Osteoblast (primary cell): Measurements from ENCODE around the gene TTC38. TPM values are rescaled to one million over a fixed set of nuclear protein-coding genes. Genes with fewer than 3 reads are reported as not detected.

ENCODE experiments used
- DNase-seq: peaks from one replicate; pipeline ENCODE4 v3.0.0; 2011; ENCODE audit warnings: low spot score, mixed read lengths; ENCODE audit not compliant: insufficient read length; ENCODE audit errors: missing footprints
- H2AFZ ChIP-seq: 2 replicates; pipeline ENCODE4 v1.6.0; 2011; ENCODE audit warnings: mild to moderate bottlenecking, low read length
- H3K27ac ChIP-seq: 2 replicates; pipeline ENCODE4 v1.5.1; 2011; ENCODE audit warnings: mild to moderate bottlenecking, low read depth, low read length, moderate library complexity
- H3K27me3 ChIP-seq: 2 replicates; pipeline ENCODE4 v1.6.0; 2012; ENCODE audit warnings: mild to moderate bottlenecking, control low read depth, inconsistent platforms, low read length, moderate library complexity; ENCODE audit not compliant: insufficient read depth
- H3K36me3 ChIP-seq: 2 replicates; pipeline ENCODE4 v1.5.1; 2011; ENCODE audit warnings: mild to moderate bottlenecking, low read length, control low read depth, moderate library complexity; ENCODE audit not compliant: insufficient read depth
- H3K4me1 ChIP-seq: 2 replicates; pipeline ENCODE4 v1.5.1; 2011; ENCODE audit warnings: mild to moderate bottlenecking, low read length, control low read depth, moderate library complexity; ENCODE audit not compliant: insufficient read depth
- H3K4me2 ChIP-seq: 2 replicates; pipeline ENCODE4 v1.6.0; 2011; ENCODE audit warnings: mild to moderate bottlenecking, low read length; ENCODE audit not compliant: insufficient read depth
- H3K4me3 ChIP-seq: fragments of 200-600 bp; sonication (generic); 3 replicates; pipeline ENCODE4 v1.5.1; 2012; ENCODE audit warnings: mild to moderate bottlenecking, low read length, inconsistent platforms; ENCODE audit not compliant: insufficient read depth
- H3K79me2 ChIP-seq: 2 replicates; pipeline ENCODE4 v1.6.0; 2012; ENCODE audit warnings: mild to moderate bottlenecking, low read length, control low read depth, inconsistent platforms; ENCODE audit not compliant: insufficient read depth
- H3K9me3 ChIP-seq: 2 replicates; pipeline ENCODE4 v1.5.1; 2011; ENCODE audit warnings: low read depth, low read length, control low read depth
- H4K20me1 ChIP-seq: 2 replicates; pipeline ENCODE4 v1.6.0; 2012; ENCODE audit warnings: mild to moderate bottlenecking, low read length, control low read depth; ENCODE audit not compliant: insufficient read depth
- total RNA-seq: library from RNA; depleted of rRNA; stranded (reverse); fragments of >200 nt; gene quantifications from 2 replicates; pipeline ENCODE4 v1.2.3, GENCODE V29; 2012
- TF ChIP-seq, protein P1 (sequence below): IDR thresholded peaks from 2 replicates; pipeline ENCODE4 v1.5.1; 2011; ENCODE audit warnings: mild to moderate bottlenecking, low read depth, low read length, moderate library complexity; ENCODE audit errors: extremely low read depth

The TTC38 gene
- total RNA-seq, 1 donor, result 29.3 TPM

DNA sequence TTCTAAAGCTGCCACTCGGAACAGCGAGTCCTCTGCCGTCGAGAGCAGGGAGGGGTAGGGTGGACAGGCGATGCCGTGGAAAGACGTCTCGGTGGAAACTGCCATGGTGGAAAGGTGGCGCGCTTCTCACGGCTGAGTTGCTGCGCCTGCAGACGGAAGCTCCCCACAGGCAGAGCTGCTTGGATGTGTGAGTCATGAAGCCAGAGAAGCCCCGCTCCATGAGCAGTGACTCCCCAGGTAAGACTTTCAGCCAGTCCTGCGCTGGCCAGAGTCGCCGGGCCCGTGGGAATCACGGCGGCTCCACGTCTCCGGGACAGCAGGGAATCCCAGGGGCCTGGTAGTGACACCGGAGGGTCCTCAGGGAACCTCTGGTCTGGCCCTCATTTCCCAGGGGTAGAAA, 63.7 kb downstream of the TTC38 start:
- no peak overlapping the region for H2AFZ ChIP-seq
- H3K9me3 ChIP-seq, result no peaks in the 10 kb centered on the region
- no peak overlapping the region for H3K4me3 ChIP-seq
- H3K4me1 ChIP-seq, result peaks cover 2% of the 10 kb centered on the region
- H3K27me3 ChIP-seq, result no peaks in the 10 kb centered on the region
- no peak overlapping the region for H3K27ac ChIP-seq
- peaks cover 12% of the 10 kb centered on the region for H3K79me2 ChIP-seq
- H4K20me1 ChIP-seq, result peaks cover 2% of the 10 kb centered on the region
- no peak overlapping the region for H3K4me2 ChIP-seq
- DNase-seq, result no peak
- TF ChIP-seq, protein P1, sequence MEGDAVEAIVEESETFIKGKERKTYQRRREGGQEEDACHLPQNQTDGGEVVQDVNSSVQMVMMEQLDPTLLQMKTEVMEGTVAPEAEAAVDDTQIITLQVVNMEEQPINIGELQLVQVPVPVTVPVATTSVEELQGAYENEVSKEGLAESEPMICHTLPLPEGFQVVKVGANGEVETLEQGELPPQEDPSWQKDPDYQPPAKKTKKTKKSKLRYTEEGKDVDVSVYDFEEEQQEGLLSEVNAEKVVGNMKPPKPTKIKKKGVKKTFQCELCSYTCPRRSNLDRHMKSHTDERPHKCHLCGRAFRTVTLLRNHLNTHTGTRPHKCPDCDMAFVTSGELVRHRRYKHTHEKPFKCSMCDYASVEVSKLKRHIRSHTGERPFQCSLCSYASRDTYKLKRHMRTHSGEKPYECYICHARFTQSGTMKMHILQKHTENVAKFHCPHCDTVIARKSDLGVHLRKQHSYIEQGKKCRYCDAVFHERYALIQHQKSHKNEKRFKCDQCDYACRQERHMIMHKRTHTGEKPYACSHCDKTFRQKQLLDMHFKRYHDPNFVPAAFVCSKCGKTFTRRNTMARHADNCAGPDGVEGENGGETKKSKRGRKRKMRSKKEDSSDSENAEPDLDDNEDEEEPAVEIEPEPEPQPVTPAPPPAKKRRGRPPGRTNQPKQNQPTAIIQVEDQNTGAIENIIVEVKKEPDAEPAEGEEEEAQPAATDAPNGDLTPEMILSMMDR, result no peak
- H3K36me3 ChIP-seq, result peaks cover 36% of the 10 kb centered on the region

DNA sequence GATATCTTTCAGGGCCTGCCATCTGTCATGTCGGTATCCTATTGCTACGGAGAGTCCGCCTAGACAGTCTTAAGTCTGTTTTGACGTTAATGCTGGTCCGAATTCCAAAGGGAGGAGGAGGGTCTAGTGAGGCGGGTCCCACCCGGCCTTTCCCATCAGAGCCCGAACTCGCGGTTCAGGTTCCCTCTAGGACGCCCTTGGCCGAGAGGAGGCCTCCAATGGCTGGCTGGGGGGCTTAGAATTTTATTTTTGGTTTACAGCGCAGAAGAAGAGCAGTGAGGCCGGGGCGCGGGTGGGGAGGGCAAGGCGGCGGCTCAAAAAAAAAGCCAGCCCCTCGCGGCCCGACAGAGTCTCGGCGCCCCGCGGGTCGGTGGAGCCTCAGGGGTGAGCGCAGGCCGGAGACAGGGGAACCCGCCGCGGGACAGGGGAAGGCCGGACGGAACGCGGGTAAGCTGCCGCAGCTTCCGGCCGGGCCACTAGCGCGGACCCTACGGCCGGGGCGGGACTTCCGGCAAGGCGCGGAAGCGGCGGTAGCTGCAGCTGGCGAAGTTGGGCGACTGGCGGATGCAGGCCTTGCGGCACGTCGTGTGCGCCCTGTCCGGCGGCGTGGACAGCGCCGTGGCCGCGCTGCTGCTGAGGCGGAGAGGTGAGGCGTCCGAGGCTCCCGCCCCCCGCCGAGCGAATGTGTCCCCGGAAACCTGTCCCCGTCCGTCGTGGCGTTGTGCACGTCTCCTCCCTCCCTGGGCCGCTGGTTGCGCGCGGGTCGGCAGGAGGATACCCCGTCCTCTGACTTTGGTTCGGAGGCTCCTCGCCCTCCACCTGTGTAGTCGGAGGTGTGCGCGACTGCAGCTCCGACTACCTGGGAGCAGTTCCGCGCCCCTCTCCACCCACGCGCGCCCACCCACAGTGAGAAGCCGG, 67.7 kb downstream of the TTC38 start, which contains the start of gene TRMU:
Gene TRMU (plus strand): TSS at position 514 of the 918 bp plus-strand sequence. CDS start 51 bp downstream, at position 565.
- H3K9me3 ChIP-seq, result no peaks in the 10 kb centered on the region
- TF ChIP-seq, protein P1, result no peak
- H3K27ac ChIP-seq, result peak within 1 kb of the TSS; percentile 81
- peak within 1 kb of the TSS; percentile 98 for H2AFZ ChIP-seq
- H3K4me3 ChIP-seq, result peak within 1 kb of the TSS; percentile 95
- peaks cover 46% of the 10 kb centered on the region for H3K79me2 ChIP-seq
- peak within 1 kb of the TSS; percentile 96 for H3K4me2 ChIP-seq
- DNase-seq, result peak; percentile 99
- no peaks in the 10 kb centered on the region for H3K27me3 ChIP-seq
- H3K4me1 ChIP-seq, result peaks cover 9% of the 10 kb centered on the region
- peaks cover 23% of the 10 kb centered on the region for H4K20me1 ChIP-seq
- H3K36me3 ChIP-seq, result peaks cover 40% of the 10 kb centered on the region

DNA sequence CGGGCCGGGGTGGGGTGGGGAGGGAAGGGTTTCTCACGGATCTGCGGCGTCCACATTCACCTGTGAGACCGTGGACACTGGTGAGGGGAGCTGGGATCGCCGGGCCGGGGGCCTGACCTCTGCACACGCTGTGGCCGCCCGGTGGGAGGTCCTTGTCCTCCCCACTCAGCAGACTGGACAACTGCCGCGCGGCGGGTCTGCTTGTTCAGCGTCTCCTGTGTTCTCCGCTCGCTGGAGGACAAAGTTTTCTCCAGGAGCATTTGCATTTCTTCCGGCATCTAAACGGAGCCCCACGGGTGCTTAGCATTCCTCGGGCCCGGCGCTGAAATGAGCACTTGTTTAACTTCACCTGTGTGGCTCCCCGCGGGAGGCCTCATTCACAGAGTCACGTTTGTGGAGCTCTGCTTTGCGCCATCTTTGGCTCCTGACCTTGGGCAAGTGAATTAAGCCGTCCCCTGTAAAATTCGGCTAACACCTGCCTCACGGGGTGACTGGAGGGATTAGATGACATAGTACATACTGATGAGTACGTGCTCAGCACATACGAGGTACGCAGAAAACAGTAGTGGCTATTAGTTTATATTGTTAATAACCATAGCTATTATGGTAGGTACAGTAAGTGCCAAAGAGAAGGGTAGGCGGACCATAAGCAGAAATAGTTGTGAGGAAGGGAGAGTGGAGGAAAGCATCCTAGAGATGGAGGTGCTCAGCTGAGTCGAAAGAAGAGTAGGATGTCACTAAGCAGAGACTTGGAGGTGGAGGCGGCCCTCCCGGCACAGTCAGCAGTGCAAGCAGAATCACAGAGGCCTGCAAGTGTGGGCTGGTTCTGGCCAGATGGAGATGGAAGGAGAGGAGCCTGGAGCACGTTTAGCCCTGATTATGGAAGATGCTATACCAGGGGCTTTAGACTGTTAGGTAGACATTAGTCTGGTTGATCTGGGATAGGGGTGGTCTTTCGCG, 68.6 kb downstream of the TTC38 start:
- H3K36me3 ChIP-seq, result peaks cover 44% of the 10 kb centered on the region
- peaks cover 48% of the 10 kb centered on the region for H3K79me2 ChIP-seq
- no peaks in the 10 kb centered on the region for H3K27me3 ChIP-seq
- TF ChIP-seq, protein P1, result no peak
- peak overlapping the region; percentile 95 for H3K4me3 ChIP-seq
- H3K4me1 ChIP-seq, result peaks cover 9% of the 10 kb centered on the region
- peaks cover 25% of the 10 kb centered on the region for H4K20me1 ChIP-seq
- peak; percentile 89 for DNase-seq
- no peaks in the 10 kb centered on the region for H3K9me3 ChIP-seq
- peak overlapping the region; percentile 81 for H3K27ac ChIP-seq
- peak overlapping the region; percentile 98 for H2AFZ ChIP-seq
- peak overlapping the region; percentile 96 for H3K4me2 ChIP-seq
